ENCODE data around the gene HTR6. TPM values are rescaled to one million over a fixed set of nuclear protein-coding genes. Genes with fewer than 3 reads are reported as not detected.

The HTR6 gene
- total RNA-seq, 1 experiment from 2014 or later = 0.57 TPM

DNA sequence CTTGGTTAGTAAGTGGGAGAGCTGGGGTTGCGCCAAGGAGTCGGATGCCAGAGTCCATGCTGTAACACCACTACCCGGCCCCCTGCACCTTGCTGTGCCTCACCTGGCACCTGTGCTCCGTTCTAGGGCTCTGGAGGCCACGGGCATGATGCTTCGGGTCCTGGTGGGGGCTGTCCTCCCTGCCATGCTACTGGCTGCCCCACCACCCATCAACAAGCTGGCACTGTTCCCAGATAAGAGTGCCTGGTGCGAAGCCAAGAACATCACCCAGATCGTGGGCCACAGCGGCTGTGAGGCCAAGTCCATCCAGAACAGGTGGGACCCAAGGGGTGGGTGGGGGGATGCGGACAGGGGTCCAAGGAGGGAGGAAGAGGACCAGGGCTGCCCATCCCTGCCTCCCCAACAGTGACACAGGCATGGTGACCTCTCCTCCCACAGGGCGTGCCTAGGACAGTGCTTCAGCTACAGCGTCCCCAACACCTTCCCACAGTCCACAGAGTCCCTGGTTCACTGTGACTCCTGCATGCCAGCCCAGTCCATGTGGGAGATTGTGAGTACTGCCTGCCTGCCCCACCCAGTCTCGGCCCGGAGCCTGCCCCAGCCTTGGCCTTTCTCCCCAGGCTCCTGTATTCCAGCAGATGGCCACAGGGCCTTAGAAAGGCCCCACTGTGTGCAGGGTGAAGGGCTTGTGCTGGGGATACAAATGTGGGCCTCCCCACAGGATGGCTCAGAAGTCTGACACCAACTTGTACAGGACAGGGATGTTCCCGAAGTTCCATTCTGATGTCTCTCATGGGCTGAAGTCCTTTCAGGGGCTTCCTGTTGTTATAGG, 9.6 kb upstream of the HTR6 start:
- RAD21 ChIA-PET (ENCODE audit: low non-redundant PET in 1 of 2, low total read pairs in 2 of 2, uncharacterized antibody in 2 of 2, unreplicated experiment in 2 of 2) = no interaction called here
- TF ChIP-seq EZH2 (IDR thresholded peaks at IDR 0.05) (no peak), SRF (IDR thresholded peaks at IDR 0.05; ENCODE audit: low read depth) (no peak), FOSL1 (IDR thresholded peaks at IDR 0.05; ENCODE audit: low read depth) (no peak), SP1 (IDR thresholded peaks at IDR 0.05; ENCODE audit: low read depth) (no peak), RAD21 (IDR thresholded peaks at IDR 0.05; ENCODE audit: low read depth) (no peak), JUND (IDR thresholded peaks at IDR 0.05) (no peak), EGR1 (IDR thresholded peaks at IDR 0.05; ENCODE audit: low read depth) (no peak), SIN3A (IDR thresholded peaks at IDR 0.05; ENCODE audit: low read depth) (no peak), CBX3 (IDR thresholded peaks at IDR 0.05; ENCODE audit: low read depth) (no peak), TCF7L2 (IDR thresholded peaks at IDR 0.05; ENCODE audit: borderline replicate concordance, extremely low read depth, insufficient read depth, insufficient read length) (no peak)
- TF ChIP-seq, protein P1, sequence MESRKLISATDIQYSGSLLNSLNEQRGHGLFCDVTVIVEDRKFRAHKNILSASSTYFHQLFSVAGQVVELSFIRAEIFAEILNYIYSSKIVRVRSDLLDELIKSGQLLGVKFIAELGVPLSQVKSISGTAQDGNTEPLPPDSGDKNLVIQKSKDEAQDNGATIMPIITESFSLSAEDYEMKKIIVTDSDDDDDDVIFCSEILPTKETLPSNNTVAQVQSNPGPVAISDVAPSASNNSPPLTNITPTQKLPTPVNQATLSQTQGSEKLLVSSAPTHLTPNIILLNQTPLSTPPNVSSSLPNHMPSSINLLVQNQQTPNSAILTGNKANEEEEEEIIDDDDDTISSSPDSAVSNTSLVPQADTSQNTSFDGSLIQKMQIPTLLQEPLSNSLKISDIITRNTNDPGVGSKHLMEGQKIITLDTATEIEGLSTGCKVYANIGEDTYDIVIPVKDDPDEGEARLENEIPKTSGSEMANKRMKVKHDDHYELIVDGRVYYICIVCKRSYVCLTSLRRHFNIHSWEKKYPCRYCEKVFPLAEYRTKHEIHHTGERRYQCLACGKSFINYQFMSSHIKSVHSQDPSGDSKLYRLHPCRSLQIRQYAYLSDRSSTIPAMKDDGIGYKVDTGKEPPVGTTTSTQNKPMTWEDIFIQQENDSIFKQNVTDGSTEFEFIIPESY (IDR thresholded peaks at IDR 0.05; ENCODE audit: extremely low read depth, insufficient replicate concordance, low read length) = no peak
- TF ChIP-seq, protein P2, sequence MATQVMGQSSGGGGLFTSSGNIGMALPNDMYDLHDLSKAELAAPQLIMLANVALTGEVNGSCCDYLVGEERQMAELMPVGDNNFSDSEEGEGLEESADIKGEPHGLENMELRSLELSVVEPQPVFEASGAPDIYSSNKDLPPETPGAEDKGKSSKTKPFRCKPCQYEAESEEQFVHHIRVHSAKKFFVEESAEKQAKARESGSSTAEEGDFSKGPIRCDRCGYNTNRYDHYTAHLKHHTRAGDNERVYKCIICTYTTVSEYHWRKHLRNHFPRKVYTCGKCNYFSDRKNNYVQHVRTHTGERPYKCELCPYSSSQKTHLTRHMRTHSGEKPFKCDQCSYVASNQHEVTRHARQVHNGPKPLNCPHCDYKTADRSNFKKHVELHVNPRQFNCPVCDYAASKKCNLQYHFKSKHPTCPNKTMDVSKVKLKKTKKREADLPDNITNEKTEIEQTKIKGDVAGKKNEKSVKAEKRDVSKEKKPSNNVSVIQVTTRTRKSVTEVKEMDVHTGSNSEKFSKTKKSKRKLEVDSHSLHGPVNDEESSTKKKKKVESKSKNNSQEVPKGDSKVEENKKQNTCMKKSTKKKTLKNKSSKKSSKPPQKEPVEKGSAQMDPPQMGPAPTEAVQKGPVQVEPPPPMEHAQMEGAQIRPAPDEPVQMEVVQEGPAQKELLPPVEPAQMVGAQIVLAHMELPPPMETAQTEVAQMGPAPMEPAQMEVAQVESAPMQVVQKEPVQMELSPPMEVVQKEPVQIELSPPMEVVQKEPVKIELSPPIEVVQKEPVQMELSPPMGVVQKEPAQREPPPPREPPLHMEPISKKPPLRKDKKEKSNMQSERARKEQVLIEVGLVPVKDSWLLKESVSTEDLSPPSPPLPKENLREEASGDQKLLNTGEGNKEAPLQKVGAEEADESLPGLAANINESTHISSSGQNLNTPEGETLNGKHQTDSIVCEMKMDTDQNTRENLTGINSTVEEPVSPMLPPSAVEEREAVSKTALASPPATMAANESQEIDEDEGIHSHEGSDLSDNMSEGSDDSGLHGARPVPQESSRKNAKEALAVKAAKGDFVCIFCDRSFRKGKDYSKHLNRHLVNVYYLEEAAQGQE (IDR thresholded peaks at IDR 0.05; ENCODE audit: low read depth) = no peak
- TF ChIP-seq, protein P3, sequence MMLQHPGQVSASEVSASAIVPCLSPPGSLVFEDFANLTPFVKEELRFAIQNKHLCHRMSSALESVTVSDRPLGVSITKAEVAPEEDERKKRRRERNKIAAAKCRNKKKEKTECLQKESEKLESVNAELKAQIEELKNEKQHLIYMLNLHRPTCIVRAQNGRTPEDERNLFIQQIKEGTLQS (IDR thresholded peaks at IDR 0.05) = no peak

More for the DNA sequence above, 9.6 kb upstream of the HTR6 start:
- POLR2A ChIA-PET = no interaction called here
- intact Hi-C loops (cut with micrococcal nuclease) = loop anchor here (5.0 to 10.0 kb wide), 2 partner anchors 218 to 750 kb away; partner anchors contain the start of gene ALDH4A1
- H3K27me3 ChIP-seq (ENCODE audit: insufficient read depth, low read length) = no peaks in the 10 kb centered on the region
- ATAC-seq (no peak), DNase-seq (ENCODE audit: low read depth, low spot score) (no peak)
- H3K4me2 ChIP-seq (ENCODE audit: low read length) = no peak overlapping the region
- H3K27ac ChIP-seq (ENCODE audit: low read depth, low read length) = no peak overlapping the region
- no peak overlapping the region for H2AFZ ChIP-seq (ENCODE audit: low read depth, low read length, poor library complexity, severe bottlenecking)
- no peak overlapping the region for H3K9ac ChIP-seq (ENCODE audit: low read length)
- no peak overlapping the region for H3K4me3 ChIP-seq (replicated peaks in 1 of 2; ENCODE audit: low read depth in 1 of 2, low read length in 2 of 2)
- no TSS peak for BruUV-seq (replicated peaks)
- peaks cover 4 to 28% of the 10 kb centered on the region in 2 experiments; a peak in 3 of 4 replicates for H3K4me1 ChIP-seq (ENCODE audit: control insufficient read depth in 1 of 2, insufficient read depth in 2 of 2, low read length in 2 of 2)
- CTCF ChIA-PET = interaction anchor here (1.2 to 1.5 kb wide), 5 partner anchors 12 to 262 kb away, joined by 3 to 17 read pairs (median 7); partner anchors contain the start of gene NBL1
- H3K79me2 ChIP-seq (ENCODE audit: insufficient read depth, low read length) = peaks cover 29% of the 10 kb centered on the region
- H3K36me3 ChIP-seq (ENCODE audit: control insufficient read depth in 1 of 2, insufficient read depth in 2 of 2, low read length in 2 of 2) = no peaks in the 10 kb centered on the region
- H4K20me1 ChIP-seq (ENCODE audit: insufficient read depth) = no peaks in the 10 kb centered on the region
- H3K9me3 ChIP-seq (ENCODE audit: control insufficient read depth in 1 of 2, insufficient read depth in 1 of 2, low read depth in 1 of 2, low read length in 2 of 2) = no peaks in the 10 kb centered on the region
- no peaks in the 10 kb centered on the region for H3K9me2 ChIP-seq (ENCODE audit: insufficient read depth)
